ENCODE measurements around the gene USP7.
"Not testable (repeated sequence)": the region's sequence is repeated elsewhere in the genome, so short reads cannot be mapped to it uniquely, and the experiment has no call there.

DNA sequence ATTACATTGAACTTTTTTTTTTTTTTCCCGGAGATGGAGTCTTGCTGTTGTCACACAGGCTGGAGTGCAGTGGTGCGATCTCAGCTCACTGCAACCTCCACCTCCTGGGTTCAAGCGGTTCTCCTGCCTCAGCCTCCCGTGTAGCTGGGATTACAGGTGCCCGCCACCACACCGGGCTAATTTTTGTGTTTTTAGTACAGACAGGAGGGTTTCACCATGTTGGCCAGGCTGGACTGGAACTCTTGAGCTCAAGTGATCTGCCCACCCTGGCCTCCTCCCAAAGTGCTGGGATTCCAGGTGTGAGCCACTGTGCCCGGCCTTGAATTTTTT is 89.9 kb downstream of the USP7 start:
- TF ChIP-seq, protein P1, sequence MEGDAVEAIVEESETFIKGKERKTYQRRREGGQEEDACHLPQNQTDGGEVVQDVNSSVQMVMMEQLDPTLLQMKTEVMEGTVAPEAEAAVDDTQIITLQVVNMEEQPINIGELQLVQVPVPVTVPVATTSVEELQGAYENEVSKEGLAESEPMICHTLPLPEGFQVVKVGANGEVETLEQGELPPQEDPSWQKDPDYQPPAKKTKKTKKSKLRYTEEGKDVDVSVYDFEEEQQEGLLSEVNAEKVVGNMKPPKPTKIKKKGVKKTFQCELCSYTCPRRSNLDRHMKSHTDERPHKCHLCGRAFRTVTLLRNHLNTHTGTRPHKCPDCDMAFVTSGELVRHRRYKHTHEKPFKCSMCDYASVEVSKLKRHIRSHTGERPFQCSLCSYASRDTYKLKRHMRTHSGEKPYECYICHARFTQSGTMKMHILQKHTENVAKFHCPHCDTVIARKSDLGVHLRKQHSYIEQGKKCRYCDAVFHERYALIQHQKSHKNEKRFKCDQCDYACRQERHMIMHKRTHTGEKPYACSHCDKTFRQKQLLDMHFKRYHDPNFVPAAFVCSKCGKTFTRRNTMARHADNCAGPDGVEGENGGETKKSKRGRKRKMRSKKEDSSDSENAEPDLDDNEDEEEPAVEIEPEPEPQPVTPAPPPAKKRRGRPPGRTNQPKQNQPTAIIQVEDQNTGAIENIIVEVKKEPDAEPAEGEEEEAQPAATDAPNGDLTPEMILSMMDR (IDR thresholded peaks at IDR 0.05): not testable (repeated sequence)
- TF ChIP-seq POLR2A (IDR thresholded peaks at IDR 0.05): not testable (repeated sequence)

All from testis (tissue), 2 donors.